T-helper 1 cell (primary cell): ENCODE measurements around the gene ARHGAP22.

Experiments
- DNase-seq, 5 donors: peaks; one replicate each; pipeline ENCODE4 v3.0.0-alpha.2; 2012 to 2020

ARHGAP22 gene

GRCh38 chr10:48474765-48475365 is 130.0 kb downstream of the ARHGAP22 start:
- no peak for DNase-seq

GRCh38 chr10:48473704-48474103 is 131.2 kb downstream of the ARHGAP22 start:
- no peak for DNase-seq

GRCh38 chr10:48472501-48473069 is 132.3 kb downstream of the ARHGAP22 start:
- no peak for DNase-seq

GRCh38 chr10:48470893-48471805 is 133.7 kb downstream of the ARHGAP22 start:
- DNase-seq, result no peak

- DNase-seq, result no peak
These were observed 134.6 kb downstream of the ARHGAP22 start for GRCh38 chr10:48470115-48470892.

GRCh38 chr10:48469516-48470020 is 135.3 kb downstream of the ARHGAP22 start:
- DNase-seq, result no peak

- no peak for DNase-seq
These were observed 135.9 kb downstream of the ARHGAP22 start for GRCh38 chr10:48468866-48469511.

- no peak for DNase-seq
These were observed 136.6 kb downstream of the ARHGAP22 start for GRCh38 chr10:48468130-48468790.

GRCh38 chr10:48467669-48468068 is 137.2 kb downstream of the ARHGAP22 start:
- no peak for DNase-seq

GRCh38 chr10:48466611-48467240 is 138.1 kb downstream of the ARHGAP22 start:
- no peak for DNase-seq

- no peak for DNase-seq
These were observed 138.9 kb downstream of the ARHGAP22 start for GRCh38 chr10:48465860-48466521.

GRCh38 chr10:48464871-48465736 is 139.8 kb downstream of the ARHGAP22 start:
- no peak for DNase-seq

GRCh38 chr10:48464121-48464870 is 140.6 kb downstream of the ARHGAP22 start:
- no peak for DNase-seq

GRCh38 chr10:48463318-48464003 is 141.4 kb downstream of the ARHGAP22 start:
- no peak for DNase-seq

GRCh38 chr10:48462482-48463020 is 142.3 kb downstream of the ARHGAP22 start:
- DNase-seq, result no peak

- DNase-seq, result no peak
These were observed 143.0 kb downstream of the ARHGAP22 start for GRCh38 chr10:48461623-48462481.

- DNase-seq, result no peak
These were observed 144.7 kb downstream of the ARHGAP22 start for GRCh38 chr10:48460182-48460581.
